GM18520 (cell line): ENCODE data around the gene MCFD2.
"Not testable (repeated sequence)": the region's sequence is repeated elsewhere in the genome, so short reads cannot be mapped to it uniquely, and the experiment has no call there.

Experiments
- ATAC-seq: cut with Tn5 transposase; IDR thresholded peaks from one replicate; pipeline ENCODE4 v1.9.1; 2021; ENCODE audit not compliant: unreplicated experiment

MCFD2 gene

GRCh38 chr2:46875962-46876689 lies 39.5 kb downstream of the MCFD2 start:
- ATAC-seq = not testable (repeated sequence)

- no peak for ATAC-seq
Measured at GRCh38 chr2:46875226-46875899, 40.2 kb downstream of the MCFD2 start.

- ATAC-seq = no peak
Measured at GRCh38 chr2:46874236-46874929, 41.2 kb downstream of the MCFD2 start.

- no peak for ATAC-seq
Measured at GRCh38 chr2:46873604-46874068, 42.0 kb downstream of the MCFD2 start.

- no peak for ATAC-seq
Measured at GRCh38 chr2:46872902-46873603, 42.6 kb downstream of the MCFD2 start.

- no peak for ATAC-seq
Measured at GRCh38 chr2:46871976-46872381, 43.6 kb downstream of the MCFD2 start.

- no peak for ATAC-seq
Measured at GRCh38 chr2:46870051-46870839, 45.4 kb downstream of the MCFD2 start.

- no peak for ATAC-seq
Measured at GRCh38 chr2:46869621-46870020, 46.0 kb downstream of the MCFD2 start.

- no peak for ATAC-seq
Measured at GRCh38 chr2:46866770-46867246, 48.8 kb downstream of the MCFD2 start.

- ATAC-seq = no peak
Measured at GRCh38 chr2:46865181-46865970, 50.2 kb downstream of the MCFD2 start.

GRCh38 chr2:46863882-46864281 lies 51.7 kb downstream of the MCFD2 start:
- no peak for ATAC-seq

- ATAC-seq = no peak
Measured at GRCh38 chr2:46862514-46862913, 53.1 kb downstream of the MCFD2 start.

- no peak for ATAC-seq
Measured at GRCh38 chr2:46861916-46862315, 53.7 kb downstream of the MCFD2 start.

- ATAC-seq = no peak
Measured at GRCh38 chr2:46859482-46859881, 56.1 kb downstream of the MCFD2 start.

GRCh38 chr2:46858702-46859090 lies 56.9 kb downstream of the MCFD2 start:
- no peak for ATAC-seq

- ATAC-seq = no peak
Measured at GRCh38 chr2:46857871-46858701, 57.5 kb downstream of the MCFD2 start.

- ATAC-seq = no peak
Measured at GRCh38 chr2:46856336-46856735, 59.3 kb downstream of the MCFD2 start.

- ATAC-seq = no peak
Measured at GRCh38 chr2:46855805-46856204, 59.8 kb downstream of the MCFD2 start.

- no peak for ATAC-seq
Measured at GRCh38 chr2:46854260-46854659, 61.3 kb downstream of the MCFD2 start.
